Osteocyte (in vitro differentiated cells): Measurements from ENCODE around the gene AIF1L. TPM values are rescaled to one million over a fixed set of nuclear protein-coding genes. Genes with fewer than 3 reads are reported as not detected.

Source experiments
- DNase-seq: peaks from one replicate; pipeline ENCODE4 v3.0.0; 2021; ENCODE audit warnings: mixed read lengths; ENCODE audit not compliant: unreplicated experiment; ENCODE audit errors: extremely low spot score
- H3K27ac Mint-ChIP-seq: one replicate; pipeline ENCODE4 v1.8.0; 2021; ENCODE audit warnings: mild to moderate bottlenecking, mixed read lengths; ENCODE audit not compliant: unreplicated experiment
- H3K27me3 Mint-ChIP-seq: one replicate; pipeline ENCODE4 v1.8.0; 2021; ENCODE audit warnings: mixed read lengths; ENCODE audit not compliant: unreplicated experiment
- H3K36me3 Mint-ChIP-seq: one replicate; pipeline ENCODE4 v1.8.0; 2021; ENCODE audit warnings: mixed read lengths; ENCODE audit not compliant: unreplicated experiment
- H3K4me1 Mint-ChIP-seq: one replicate; pipeline ENCODE4 v1.8.0; 2021; ENCODE audit warnings: mixed read lengths; ENCODE audit not compliant: unreplicated experiment
- H3K4me3 Mint-ChIP-seq: one replicate; pipeline ENCODE4 v1.8.0; 2021; ENCODE audit warnings: mild to moderate bottlenecking, moderate library complexity, mixed read lengths; ENCODE audit not compliant: unreplicated experiment
- H3K9me3 Mint-ChIP-seq: one replicate; pipeline ENCODE4 v1.8.0; 2021; ENCODE audit warnings: mixed read lengths; ENCODE audit not compliant: unreplicated experiment
- CTCF ChIP-seq: fragments of 200-600 bp; sonication (generic); IDR thresholded peaks from 2 replicates; pipeline ENCODE4 v1.5.0; 2021; ENCODE audit warnings: antibody characterized with exemption, mild to moderate bottlenecking, moderate library complexity
- total RNA-seq: library from RNA; stranded (reverse); gene quantifications from 2 replicates; pipeline ENCODE4 v1.2.1, GENCODE V29; 2021

The AIF1L gene
- total RNA-seq, 1 donor from 2014 or later, result 26.3 TPM

GRCh38 chr9:131094622-131095021 lies 1.7 kb upstream of the AIF1L start:
- H3K4me3 Mint-ChIP-seq, result peak overlapping the region; percentile 36
- no peaks in the 10 kb centered on the region for H3K36me3 Mint-ChIP-seq
- no peak for TF ChIP-seq CTCF
- H3K27me3 Mint-ChIP-seq, result peaks cover 4% of the 10 kb centered on the region
- H3K9me3 Mint-ChIP-seq, result no peaks in the 10 kb centered on the region
- no peak overlapping the region for H3K27ac Mint-ChIP-seq
- peaks cover 27% of the 10 kb centered on the region for H3K4me1 Mint-ChIP-seq
- DNase-seq, result no peak

DNA sequence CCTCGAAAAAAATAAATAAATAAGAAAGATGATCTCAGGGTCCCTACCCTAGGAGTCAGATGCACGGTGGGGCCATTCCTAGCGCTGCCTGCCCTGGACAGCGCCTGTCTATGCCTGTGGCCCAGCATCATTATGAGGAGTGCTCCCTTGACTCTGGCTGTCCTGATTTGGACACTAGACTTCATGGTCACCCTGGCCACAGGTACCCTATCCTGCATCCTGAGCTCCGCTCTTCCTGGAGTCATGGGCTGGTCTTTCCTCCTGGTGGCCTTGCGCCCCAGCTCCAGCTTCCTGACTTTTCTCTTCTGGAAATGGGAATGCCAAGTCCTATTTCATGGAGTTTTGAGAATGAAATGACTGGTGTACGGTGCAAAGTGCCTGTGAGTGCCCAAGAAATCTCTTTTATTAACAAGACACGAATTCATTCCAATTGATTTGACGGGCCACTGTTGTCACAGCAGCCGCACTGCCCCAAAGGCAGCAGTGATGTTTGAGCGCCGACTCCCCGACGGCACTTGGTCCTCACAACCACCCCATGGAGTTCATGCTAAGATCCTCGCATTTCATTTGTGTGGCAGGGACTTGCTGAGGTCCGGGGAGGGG lies 564 bp upstream of the AIF1L start:
- peak overlapping the region; percentile 61 for H3K4me3 Mint-ChIP-seq
- DNase-seq, result no peak
- H3K27me3 Mint-ChIP-seq, result peaks cover 4% of the 10 kb centered on the region
- H3K27ac Mint-ChIP-seq, result no peak overlapping the region
- H3K4me1 Mint-ChIP-seq, result peaks cover 37% of the 10 kb centered on the region
- TF ChIP-seq CTCF, result no peak
- no peaks in the 10 kb centered on the region for H3K9me3 Mint-ChIP-seq
- no peaks in the 10 kb centered on the region for H3K36me3 Mint-ChIP-seq

DNA sequence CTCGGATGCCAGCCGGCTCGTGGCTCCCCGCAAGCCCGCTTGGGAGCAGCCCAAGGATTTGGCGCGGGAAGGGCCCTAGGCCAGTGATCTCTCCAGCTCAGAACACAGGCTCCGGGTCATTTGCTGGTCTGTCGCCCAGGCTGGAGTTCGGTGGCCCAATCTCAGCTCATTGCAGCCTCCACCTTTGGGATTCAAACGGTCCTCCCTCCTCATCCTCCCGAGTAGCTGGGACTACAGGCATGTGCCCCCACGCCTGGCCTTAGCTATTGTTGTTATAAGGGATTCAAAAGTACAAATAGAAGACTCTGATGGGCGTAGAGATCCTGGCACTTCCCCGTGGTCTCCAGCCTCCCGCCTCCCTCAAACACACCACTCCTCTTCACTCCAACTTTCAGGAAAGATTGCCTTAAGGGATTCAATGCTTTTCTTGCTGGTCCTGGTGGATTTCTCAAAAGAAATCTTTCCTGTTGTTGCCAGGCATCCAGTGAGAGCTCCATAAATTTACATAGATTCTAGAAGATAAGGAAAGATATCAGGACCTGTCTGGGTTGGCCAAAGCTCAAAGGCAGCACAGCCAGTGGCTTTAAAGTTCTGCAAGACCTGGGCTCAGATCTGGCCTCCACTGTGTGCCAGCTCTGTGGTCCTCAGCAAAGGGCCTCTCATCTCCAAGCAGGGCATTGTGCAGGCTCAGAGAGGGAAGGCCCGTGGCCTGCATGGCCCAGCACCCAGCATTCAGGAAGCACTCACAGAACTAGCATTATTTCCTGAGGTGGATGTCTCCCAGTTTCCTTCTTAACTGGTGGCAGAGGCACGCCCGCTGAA lies 1.0 kb downstream of the AIF1L start:
- Mint-ChIP-seq H3K4me3 (peak overlapping the region; percentile 61), H3K27ac (peak overlapping the region; percentile 17), H3K4me1 (peaks cover 44% of the 10 kb centered on the region), H3K9me3 (no peaks in the 10 kb centered on the region), H3K27me3 (peaks cover 4% of the 10 kb centered on the region), H3K36me3 (no peaks in the 10 kb centered on the region)
- no peak for TF ChIP-seq CTCF
- no peak for DNase-seq

GRCh38 chr9:131097948-131098278 lies 1.6 kb downstream of the AIF1L start:
- no peak for DNase-seq
- Mint-ChIP-seq H3K9me3 (no peaks in the 10 kb centered on the region), H3K27me3 (peaks cover 4% of the 10 kb centered on the region), H3K27ac (peak overlapping the region; percentile 41), H3K4me3 (peak overlapping the region; percentile 61), H3K36me3 (no peaks in the 10 kb centered on the region), H3K4me1 (peaks cover 49% of the 10 kb centered on the region)
- no peak for TF ChIP-seq CTCF

DNA sequence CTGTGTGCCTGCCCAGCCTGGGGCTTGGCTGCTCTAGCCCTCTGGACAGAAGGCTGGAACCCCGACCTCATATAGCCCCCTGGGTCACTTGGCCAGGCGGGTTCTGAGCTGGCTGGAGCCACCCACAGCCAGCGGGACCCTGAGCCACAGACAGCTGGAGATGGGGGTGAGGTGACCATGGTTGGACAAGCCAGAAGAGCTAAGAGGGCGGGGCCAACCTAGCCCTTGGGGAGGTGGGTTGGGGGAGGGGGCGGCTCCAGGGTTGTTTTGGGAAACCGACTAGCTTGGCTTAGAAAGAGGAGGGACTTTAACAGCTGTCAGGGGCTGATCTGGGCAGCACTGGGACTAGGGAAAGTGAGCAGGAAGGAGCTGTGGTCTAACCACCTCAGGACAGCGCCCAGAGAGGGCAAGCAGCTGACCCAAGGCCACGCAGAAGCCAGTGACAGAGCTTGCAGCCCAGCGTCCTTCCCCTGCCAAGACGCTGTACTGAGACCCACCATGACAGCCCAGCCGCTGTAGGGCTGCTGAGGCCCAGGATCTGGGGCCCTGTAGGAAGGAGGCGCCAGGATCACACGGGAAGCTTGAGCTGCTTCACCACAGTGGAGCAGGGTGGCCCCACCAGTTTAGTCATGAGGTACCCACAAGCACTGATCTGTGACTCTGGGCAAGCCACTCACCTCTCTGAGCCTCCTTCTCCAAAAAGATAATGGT lies 2.2 kb downstream of the AIF1L start:
- Mint-ChIP-seq H3K4me1 (peaks cover 49% of the 10 kb centered on the region), H3K9me3 (no peaks in the 10 kb centered on the region), H3K27ac (peak overlapping the region; percentile 56), H3K27me3 (peaks cover 4% of the 10 kb centered on the region), H3K36me3 (no peaks in the 10 kb centered on the region), H3K4me3 (peak overlapping the region; percentile 35)
- no peak for TF ChIP-seq CTCF
- no peak for DNase-seq
